ENCODE results near the gene WWOX.

Gene WWOX

GRCh38 chr16:78709137-78709884 is 609.9 kb downstream of the WWOX start:
- no peak for DNase-seq

DNA sequence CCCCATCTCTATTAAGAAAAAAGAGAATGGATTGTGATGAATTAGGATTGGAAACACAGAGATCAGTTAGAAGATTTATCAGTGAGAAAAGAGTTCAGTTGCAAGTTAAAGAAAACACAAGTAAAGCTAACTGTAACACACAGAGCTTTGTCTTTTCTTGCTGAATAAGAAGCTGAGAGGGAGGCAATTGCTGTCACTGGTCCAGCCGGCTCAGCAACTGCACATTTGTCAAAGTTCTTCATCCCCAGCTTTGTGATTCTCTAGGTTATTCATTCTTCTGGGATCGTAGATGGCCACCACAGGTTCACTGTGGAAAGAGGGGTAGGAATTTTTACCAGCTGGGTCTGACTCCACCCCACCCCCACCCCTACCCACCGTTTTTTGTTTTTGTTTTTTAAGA is 615.7 kb downstream of the WWOX start:
- no peak for DNase-seq

GRCh38 chr16:78715673-78716072 is 616.2 kb downstream of the WWOX start:
- no peak for DNase-seq

GRCh38 chr16:78718141-78718540 is 618.7 kb downstream of the WWOX start:
- no peak for DNase-seq

- no peak for DNase-seq
These were observed 621.0 kb downstream of the WWOX start for GRCh38 chr16:78720416-78720815.

GRCh38 chr16:78727536-78727935 is 628.1 kb downstream of the WWOX start:
- DNase-seq, result no peak

DNA sequence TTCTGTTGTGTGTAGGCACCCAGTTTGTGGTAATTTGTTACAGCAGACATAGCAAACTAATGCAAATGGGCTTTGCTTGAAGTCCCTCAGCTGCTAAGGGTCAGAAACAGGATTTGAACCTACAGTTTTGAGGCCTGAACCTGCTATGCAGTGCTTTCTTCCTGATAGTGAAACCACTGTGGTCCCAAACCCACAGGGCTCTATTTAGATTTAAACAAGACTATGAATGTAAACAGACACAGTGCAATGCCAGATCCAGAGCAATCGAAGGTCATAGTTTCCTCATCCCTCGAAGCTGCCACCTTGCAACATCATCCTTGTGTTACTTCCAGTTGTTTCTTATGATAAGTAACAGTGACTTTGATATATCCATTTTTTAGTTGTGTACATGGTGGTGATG is 630.2 kb downstream of the WWOX start:
- DNase-seq, result no peak

- DNase-seq, result no peak
These were observed 632.3 kb downstream of the WWOX start for GRCh38 chr16:78731785-78732184.

- DNase-seq, result no peak
These were observed 633.2 kb downstream of the WWOX start for GRCh38 chr16:78732696-78733095.

GRCh38 chr16:78735337-78735736 is 635.9 kb downstream of the WWOX start:
- DNase-seq, result no peak

DNA sequence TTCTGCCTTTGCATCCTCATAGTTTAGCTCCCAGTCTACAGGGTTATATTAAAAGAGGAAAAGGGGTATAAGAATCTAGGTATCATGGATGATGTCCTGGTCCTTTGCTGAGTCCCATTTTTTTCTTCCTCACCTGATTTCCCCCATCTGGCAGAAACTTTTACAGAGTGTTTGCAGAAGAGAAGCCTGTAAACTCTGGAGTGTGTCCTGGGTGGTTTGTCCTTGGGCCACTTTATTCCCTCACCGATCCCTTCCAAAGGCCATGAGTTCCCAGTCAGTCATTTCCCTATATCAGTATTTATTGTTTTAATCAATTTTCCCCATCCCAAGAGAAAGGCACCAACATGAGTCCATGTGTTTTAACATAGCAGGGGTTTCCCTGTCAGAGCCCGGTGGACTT is 638.2 kb downstream of the WWOX start:
- DNase-seq, result no peak

DNA sequence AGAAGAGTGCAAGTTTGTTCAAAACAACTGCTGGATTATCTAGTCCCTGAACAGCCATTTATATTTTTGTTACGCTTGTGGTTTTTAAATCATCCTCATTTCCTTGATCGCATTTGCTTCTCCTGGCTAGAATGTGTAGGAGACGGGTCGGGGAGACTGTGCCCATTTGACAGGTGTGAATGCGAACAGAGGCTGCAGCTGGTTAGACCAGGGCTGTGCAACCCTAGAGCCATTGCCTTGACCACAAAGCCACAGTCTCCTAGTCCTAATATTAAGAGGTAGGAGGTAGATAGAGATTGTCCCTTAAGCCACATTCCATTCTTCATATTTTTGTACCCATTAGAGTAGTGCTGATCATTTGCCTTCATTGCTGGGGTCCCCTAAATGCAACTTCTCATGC is 639.1 kb downstream of the WWOX start:
- DNase-seq, result no peak

DNA sequence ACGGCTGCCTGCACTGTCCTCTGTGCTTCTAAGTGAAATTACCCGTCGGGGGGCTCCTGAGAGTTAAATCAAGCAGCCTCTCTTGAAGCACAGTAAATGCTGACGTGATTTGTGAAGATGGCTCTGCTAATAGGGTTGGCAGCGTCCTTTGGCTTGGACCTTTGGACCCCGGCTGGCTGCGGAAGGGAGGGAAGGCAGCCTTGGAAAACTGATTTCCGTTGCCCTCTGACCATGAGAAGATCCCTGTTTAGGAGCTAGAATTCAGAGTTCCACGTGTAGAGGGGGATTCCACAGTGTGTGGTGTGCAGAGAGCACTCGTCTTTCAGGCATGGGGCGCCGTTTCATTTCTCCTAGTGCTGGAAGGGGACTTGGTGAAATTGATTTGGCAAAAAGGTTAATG is 640.8 kb downstream of the WWOX start:
- DNase-seq, result no peak

DNA sequence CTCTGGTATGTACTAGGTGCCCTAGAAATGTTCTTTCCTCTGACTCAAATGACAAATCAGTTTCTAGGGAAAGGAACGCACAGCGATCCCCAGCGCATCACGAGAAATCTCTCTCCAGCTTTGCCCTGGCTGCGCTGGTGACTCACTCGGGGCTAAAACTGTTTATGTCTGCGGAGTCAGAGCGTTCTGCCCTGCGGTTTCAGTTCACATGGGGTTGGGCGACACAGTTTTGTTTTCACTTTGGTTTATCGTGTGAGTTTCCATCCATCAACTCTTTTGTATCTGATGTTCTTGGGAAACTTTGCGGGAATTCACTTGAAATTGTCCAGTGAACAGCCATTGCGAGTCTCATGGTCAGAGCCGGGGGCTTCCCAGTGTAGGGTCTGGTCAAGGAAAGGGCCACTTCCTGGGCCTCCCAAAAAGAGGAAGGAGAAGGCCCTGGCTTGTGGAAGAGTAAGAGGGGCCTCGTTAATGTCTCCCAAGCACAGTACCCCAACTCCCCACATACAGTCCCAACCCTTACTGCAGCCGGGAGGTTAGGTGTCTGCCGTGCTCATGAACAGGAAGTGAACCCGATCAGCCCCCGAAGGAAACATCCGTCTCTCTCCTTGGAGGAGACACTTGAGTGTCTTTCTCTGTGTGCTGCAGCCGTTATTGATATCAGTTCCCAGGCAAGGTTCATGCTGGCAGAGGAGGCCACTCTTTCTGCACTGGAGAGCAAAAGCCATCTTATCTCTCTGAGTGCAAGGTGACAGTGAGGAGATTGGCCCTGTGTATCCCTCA is 643.2 kb downstream of the WWOX start:
- DNase-seq, result no peak

DNA sequence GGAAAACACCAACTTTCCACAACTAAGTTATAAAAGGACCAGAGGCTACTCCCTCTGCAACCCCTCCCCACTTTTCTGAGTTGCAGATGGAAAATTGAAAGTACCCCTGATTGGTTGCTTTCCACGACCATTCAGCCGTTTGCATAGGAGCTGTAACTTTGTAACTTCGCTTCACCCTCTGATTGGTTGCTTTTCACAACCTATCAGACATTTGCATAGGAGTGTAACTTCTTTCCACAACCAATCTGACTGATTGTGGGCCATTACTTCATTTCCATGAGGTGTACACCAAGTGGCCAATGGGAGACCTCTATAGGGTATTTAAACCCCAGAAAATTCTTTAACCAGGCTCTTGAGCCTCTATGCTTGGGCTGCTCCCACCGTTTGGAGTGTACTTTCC is 644.1 kb downstream of the WWOX start:
- no peak for DNase-seq

DNA sequence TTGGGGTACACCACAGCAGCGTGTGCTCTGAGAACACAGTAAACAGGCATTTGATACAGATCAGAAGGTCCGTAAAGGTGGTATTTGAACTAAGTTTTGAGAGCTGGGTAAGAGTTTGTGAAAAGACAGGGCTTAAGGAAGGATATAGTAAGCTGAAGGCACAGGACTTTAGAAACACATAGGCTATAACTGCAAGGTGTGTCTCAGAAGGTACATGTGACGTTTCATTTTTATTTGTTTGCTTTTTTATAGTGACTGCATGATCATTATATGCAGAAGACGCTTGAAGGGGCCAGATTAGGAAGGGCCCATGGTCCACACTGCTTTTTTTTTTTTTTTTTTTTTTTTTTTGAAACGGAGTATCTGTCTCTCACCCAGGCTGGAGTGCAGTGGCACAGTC is 644.6 kb downstream of the WWOX start:
- DNase-seq, result no peak

- DNase-seq, result no peak
These were observed 645.3 kb downstream of the WWOX start for GRCh38 chr16:78744796-78745107.

DNA sequence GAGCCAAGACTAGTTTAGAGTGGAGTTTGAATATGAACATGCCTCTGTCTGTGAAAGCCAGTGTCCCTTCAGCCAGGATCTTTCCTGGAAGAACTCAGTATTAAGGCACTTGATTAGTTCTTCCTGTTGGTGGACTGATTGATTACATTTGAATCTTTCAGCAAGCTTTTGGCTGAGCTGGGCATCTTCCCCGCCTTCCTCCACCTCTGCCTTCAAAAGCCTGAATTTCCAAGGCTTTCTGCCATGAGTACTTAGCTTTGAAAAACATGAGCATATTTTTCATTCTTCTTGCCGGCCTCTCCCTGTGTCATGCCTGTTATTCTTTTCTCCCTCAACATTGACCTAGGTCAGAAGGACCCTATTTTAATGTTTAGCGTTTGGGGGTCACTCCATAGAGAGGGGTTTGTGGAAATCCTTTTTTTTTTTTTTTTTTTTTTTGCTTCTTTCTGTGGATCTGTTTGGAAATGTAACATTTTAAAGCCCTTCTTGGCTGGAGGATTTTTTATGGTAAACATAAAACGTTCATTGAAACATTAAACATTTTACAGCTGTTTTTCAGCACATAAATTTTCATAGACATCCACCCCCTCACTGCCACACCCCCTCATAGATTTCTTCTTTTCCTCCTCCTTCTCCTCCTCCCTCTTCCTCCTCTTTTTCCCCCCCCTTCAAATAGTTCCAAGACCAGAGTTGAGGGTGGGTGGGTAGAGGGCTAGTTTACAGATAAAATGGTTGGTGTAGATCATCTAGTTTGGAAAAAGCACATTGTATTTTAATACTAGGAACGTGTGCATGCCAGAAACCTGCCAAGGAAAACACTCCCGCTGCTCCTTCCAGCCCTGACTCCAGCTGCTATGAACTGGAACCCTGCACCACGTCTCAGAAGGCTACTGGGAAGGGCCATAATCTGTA is 645.9 kb downstream of the WWOX start:
- no peak for DNase-seq

GRCh38 chr16:78746718-78747117 is 647.3 kb downstream of the WWOX start:
- DNase-seq, result no peak

- DNase-seq, result no peak
These were observed 648.9 kb downstream of the WWOX start for GRCh38 chr16:78748220-78748929.

DNA sequence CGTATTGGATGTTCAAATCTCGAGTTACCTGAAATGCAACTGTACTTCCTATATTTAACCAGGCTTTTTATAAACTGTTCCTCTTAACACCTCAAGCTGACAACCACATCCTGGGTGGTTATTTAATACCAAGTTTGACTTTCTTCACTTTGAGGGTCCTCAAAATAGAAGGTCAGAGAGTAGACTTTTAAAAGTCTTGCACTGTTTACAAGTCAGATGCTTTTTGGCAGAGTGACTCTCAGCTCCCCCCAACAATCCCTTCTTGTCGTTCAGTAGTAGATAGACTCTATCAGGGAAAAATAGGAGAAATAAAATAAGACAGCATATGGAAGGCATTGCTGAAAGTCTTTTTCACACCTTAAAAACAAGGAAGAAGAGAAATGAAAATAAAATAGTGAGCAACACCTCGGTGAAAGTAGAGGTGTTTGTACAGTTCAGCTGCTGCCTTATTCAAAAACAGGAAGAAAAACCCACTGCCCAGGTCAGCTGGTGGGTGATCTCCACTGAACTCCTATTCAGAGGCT is 650.4 kb downstream of the WWOX start:
- no peak for DNase-seq

GRCh38 chr16:78750611-78751010 is 651.2 kb downstream of the WWOX start:
- DNase-seq, result no peak

GRCh38 chr16:78751601-78752000 is 652.1 kb downstream of the WWOX start:
- DNase-seq, result no peak
